HepG2 (cell line): ENCODE data around the gene HILPDA. TPM values are rescaled to one million over a fixed set of nuclear protein-coding genes. Genes with fewer than 3 reads are reported as not detected.
A peak's percentile ranks its signal among the peaks of the same experiment; 100 is the strongest.

Source experiments
- ADNP ChIP-seq: sonication (generic); formaldehyde crosslinking; IDR thresholded peaks from 2 replicates; pipeline ENCODE4 v1.4.0; 2020; ENCODE audit warnings: missing genetic modification reagents
- EED ChIP-seq: sonication (generic); formaldehyde crosslinking; IDR thresholded peaks from 2 replicates; pipeline ENCODE4 v1.5.0; 2020; ENCODE audit warnings: mild to moderate bottlenecking, missing genetic modification reagents
- GATAD1 ChIP-seq: IDR thresholded peaks from 2 replicates; pipeline ENCODE4 v1.6.1; 2016; ENCODE audit warnings: missing genetic modification reagents, missing compliant biosample characterization
- MEIS2 ChIP-seq: sonication (generic); formaldehyde crosslinking; IDR thresholded peaks from 2 replicates; pipeline ENCODE4 v1.9.0; 2021; ENCODE audit warnings: mild to moderate bottlenecking, missing genetic modification reagents
- MZF1 ChIP-seq: sonication (generic); formaldehyde crosslinking; IDR thresholded peaks from 2 replicates; pipeline ENCODE4 v1.8.1; 2023; ENCODE audit warnings: mild to moderate bottlenecking, missing genetic modification reagents, borderline replicate concordance
- SCMH1 ChIP-seq: sonication (generic); formaldehyde crosslinking; IDR thresholded peaks from 2 replicates; pipeline ENCODE4 v1.9.0; 2021; ENCODE audit warnings: missing genetic modification reagents, mild to moderate bottlenecking, borderline replicate concordance
- ZFAT ChIP-seq: sonication (generic); formaldehyde crosslinking; conservative IDR thresholded peaks from 2 replicates; pipeline ENCODE4 v1.8.1; 2023; ENCODE audit warnings: missing genetic modification reagents, inconsistent platforms
- ZFP36 ChIP-seq: fragments of 150-350 bp; IDR thresholded peaks from 2 replicates; pipeline ENCODE4 v1.6.1; 2018; ENCODE audit warnings: borderline replicate concordance, low read length, low read depth; ENCODE audit not compliant: partially characterized antibody
- ZNF549 ChIP-seq: sonication (generic); formaldehyde crosslinking; IDR thresholded peaks from 2 replicates; pipeline ENCODE4 v1.5.0; 2020; ENCODE audit warnings: missing genetic modification reagents
- ZNF564 ChIP-seq: sonication (generic); formaldehyde crosslinking; IDR thresholded peaks from 2 replicates; pipeline ENCODE4 v1.8.1; 2023; ENCODE audit warnings: mild to moderate bottlenecking, missing genetic modification reagents
- ZNF569 ChIP-seq: sonication (generic); formaldehyde crosslinking; IDR thresholded peaks from 2 replicates; pipeline ENCODE4 v1.5.0; 2020; ENCODE audit warnings: mild to moderate bottlenecking, missing genetic modification reagents, moderate library complexity, borderline replicate concordance
- ZNF670 ChIP-seq: sonication (generic); formaldehyde crosslinking; IDR thresholded peaks from 2 replicates; pipeline ENCODE4 v1.8.0; 2022; ENCODE audit warnings: mild to moderate bottlenecking, missing genetic modification reagents, borderline replicate concordance
- ZNF678 ChIP-seq: sonication (generic); formaldehyde crosslinking; IDR thresholded peaks from 2 replicates; pipeline ENCODE4 v1.4.0; 2020; ENCODE audit warnings: mild to moderate bottlenecking, missing genetic modification reagents
- ZNF75D ChIP-seq: sonication (generic); formaldehyde crosslinking; IDR thresholded peaks from 2 replicates; pipeline ENCODE4 v1.8.1; 2023; ENCODE audit warnings: missing genetic modification reagents, mild to moderate bottlenecking, borderline replicate concordance
- ZNF777 ChIP-seq: sonication (generic); formaldehyde crosslinking; IDR thresholded peaks from 2 replicates; pipeline ENCODE4 v1.4.0; 2020; ENCODE audit warnings: missing genetic modification reagents
- polyA plus RNA-seq, 8 experiments: library from polyadenylated mRNA; depleted of rRNA in 3 of 8; stranded (reverse) in 7 of 8; unstranded in 1 of 8; fragments of >200 nt; fragmentation: Illumina TruSeq in 4 of 8; extraction: Trizol in 4 of 8; gene quantifications; 2 replicates each; pipeline versions ENCODE4 v1.2.1 to v1.2.3, GENCODE V29; 2011 to 2016; ENCODE audit warnings: low read depth in 4 of 8, missing spikeins in 1 of 8, mixed read lengths in 1 of 8; ENCODE audit not compliant: insufficient read depth in 1 of 8
- total RNA-seq, 5 experiments: library from RNA; depleted of rRNA; stranded (reverse); fragments of >200 nt; fragmentation: Illumina TruSeq; extraction: Trizol; gene quantifications; 2 replicates each; pipeline ENCODE4 v1.2.3, GENCODE V29; 2016; ENCODE audit warnings: low read depth in 1 of 5
- TF ChIP-seq, protein P1 (sequence below), 2 experiments: sonication (generic) in 1 of 2; formaldehyde crosslinking in 1 of 2; IDR thresholded peaks; 2 replicates each; pipeline versions ENCODE4 v1.4.0 to v1.6.1; 2016 to 2020; ENCODE audit warnings: borderline replicate concordance in 1 of 2, low read depth in 1 of 2, mild to moderate bottlenecking in 1 of 2, missing genetic modification reagents in 1 of 2
- TF ChIP-seq, protein P2 (sequence below): sonication (generic); formaldehyde crosslinking; IDR thresholded peaks from 2 replicates; pipeline ENCODE4 v1.5.0; 2020; ENCODE audit warnings: missing genetic modification reagents
- TF ChIP-seq, protein P3 (sequence below): sonication (generic); formaldehyde crosslinking; IDR thresholded peaks from 2 replicates; pipeline ENCODE4 v1.5.0; 2020; ENCODE audit warnings: mild to moderate bottlenecking, missing genetic modification reagents
- TF ChIP-seq, protein P4 (sequence below): sonication (generic); formaldehyde crosslinking; IDR thresholded peaks from 2 replicates; pipeline ENCODE4 v1.5.1; 2020; ENCODE audit warnings: mild to moderate bottlenecking, missing genetic modification reagents, borderline replicate concordance

Gene HILPDA
- total and polyA plus RNA-seq, 2 of the 13 experiments (the other 11 are each of a cell fraction or from before 2014, with no cell fraction given), result 11.1 to 44.0 TPM

DNA sequence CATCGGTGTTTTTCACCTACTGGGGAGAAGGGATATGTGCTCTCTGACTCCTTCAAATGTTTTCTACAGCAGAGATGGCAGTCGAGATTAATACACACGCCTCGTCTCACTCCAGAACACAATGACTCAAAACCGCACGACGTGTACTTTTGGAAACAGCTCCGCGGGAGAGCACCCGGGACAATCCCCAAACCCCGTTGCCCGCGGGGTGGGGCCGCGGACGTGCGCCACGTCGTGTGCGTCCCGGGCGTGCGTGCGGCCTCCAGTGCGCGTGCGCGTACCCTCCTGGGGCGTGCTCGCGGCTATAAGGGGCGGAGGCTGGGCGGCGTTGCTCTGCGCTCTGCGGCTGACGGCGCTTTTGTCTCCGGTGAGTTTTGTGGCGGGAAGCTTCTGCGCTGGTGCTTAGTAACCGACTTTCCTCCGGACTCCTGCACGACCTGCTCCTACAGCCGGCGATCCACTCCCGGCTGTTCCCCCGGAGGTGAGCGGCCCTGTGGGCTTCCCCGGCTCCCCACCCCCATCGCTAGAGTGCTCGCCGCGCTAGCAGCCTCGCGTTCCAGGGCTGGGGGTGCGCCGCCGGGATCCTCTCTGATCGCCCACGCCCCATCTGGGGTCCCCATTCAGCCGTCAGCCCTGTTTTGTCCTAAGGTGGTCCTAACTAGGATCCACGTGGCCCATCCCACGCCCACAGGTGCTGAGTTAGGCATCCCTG lies at the start of gene HILPDA (continued):
- TF ChIP-seq, protein P1, sequence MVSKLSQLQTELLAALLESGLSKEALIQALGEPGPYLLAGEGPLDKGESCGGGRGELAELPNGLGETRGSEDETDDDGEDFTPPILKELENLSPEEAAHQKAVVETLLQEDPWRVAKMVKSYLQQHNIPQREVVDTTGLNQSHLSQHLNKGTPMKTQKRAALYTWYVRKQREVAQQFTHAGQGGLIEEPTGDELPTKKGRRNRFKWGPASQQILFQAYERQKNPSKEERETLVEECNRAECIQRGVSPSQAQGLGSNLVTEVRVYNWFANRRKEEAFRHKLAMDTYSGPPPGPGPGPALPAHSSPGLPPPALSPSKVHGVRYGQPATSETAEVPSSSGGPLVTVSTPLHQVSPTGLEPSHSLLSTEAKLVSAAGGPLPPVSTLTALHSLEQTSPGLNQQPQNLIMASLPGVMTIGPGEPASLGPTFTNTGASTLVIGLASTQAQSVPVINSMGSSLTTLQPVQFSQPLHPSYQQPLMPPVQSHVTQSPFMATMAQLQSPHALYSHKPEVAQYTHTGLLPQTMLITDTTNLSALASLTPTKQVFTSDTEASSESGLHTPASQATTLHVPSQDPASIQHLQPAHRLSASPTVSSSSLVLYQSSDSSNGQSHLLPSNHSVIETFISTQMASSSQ (IDR thresholded peaks at IDR 0.05; ENCODE audit: low read depth), result no peak
- TF ChIP-seq, protein P1 (CRISPR knock-in tag; IDR thresholded peaks at IDR 0.05; ENCODE audit: borderline replicate concordance), result 0 out of 2 replicates have a peak, but pooled peaks have one; percentile 18
- TF ChIP-seq ADNP (CRISPR knock-in tag) (no peak), ZNF678 (CRISPR knock-in tag) (no peak), SCMH1 (no peak), ZFAT (no peak), ZNF75D (no peak), ZNF564 (peak; percentile 19; the same call in 1 of the 2 replicates), ZFP36 (no peak), ZNF549 (no peak), GATAD1 (CRISPR knock-in tag) (peak; percentile 75), ZNF777 (CRISPR knock-in tag) (peak; percentile 96), MEIS2 (CRISPR knock-in tag) (no peak; the same call in 1 of the 2 replicates), EED (CRISPR knock-in tag) (no peak), ZNF569 (CRISPR knock-in tag) (no peak), ZNF670 (CRISPR knock-in tag) (peak; percentile 92), MZF1 (CRISPR knock-in tag) (no peak)
- TF ChIP-seq, protein P2, sequence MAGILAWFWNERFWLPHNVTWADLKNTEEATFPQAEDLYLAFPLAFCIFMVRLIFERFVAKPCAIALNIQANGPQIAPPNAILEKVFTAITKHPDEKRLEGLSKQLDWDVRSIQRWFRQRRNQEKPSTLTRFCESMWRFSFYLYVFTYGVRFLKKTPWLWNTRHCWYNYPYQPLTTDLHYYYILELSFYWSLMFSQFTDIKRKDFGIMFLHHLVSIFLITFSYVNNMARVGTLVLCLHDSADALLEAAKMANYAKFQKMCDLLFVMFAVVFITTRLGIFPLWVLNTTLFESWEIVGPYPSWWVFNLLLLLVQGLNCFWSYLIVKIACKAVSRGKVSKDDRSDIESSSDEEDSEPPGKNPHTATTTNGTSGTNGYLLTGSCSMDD, result no peak
- TF ChIP-seq, protein P3, sequence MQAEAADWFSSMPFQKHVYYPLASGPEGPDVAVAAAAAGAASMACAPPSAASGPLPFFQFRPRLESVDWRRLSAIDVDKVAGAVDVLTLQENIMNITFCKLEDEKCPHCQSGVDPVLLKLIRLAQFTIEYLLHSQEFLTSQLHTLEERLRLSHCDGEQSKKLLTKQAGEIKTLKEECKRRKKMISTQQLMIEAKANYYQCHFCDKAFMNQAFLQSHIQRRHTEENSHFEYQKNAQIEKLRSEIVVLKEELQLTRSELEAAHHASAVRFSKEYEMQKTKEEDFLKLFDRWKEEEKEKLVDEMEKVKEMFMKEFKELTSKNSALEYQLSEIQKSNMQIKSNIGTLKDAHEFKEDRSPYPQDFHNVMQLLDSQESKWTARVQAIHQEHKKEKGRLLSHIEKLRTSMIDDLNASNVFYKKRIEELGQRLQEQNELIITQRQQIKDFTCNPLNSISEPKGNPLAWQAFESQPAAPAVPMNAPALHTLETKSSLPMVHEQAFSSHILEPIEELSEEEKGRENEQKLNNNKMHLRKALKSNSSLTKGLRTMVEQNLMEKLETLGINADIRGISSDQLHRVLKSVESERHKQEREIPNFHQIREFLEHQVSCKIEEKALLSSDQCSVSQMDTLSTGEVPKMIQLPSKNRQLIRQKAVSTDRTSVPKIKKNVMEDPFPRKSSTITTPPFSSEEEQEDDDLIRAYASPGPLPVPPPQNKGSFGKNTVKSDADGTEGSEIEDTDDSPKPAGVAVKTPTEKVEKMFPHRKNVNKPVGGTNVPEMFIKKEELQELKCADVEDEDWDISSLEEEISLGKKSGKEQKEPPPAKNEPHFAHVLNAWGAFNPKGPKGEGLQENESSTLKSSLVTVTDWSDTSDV (CRISPR knock-in tag), result no peak
- TF ChIP-seq, protein P4, sequence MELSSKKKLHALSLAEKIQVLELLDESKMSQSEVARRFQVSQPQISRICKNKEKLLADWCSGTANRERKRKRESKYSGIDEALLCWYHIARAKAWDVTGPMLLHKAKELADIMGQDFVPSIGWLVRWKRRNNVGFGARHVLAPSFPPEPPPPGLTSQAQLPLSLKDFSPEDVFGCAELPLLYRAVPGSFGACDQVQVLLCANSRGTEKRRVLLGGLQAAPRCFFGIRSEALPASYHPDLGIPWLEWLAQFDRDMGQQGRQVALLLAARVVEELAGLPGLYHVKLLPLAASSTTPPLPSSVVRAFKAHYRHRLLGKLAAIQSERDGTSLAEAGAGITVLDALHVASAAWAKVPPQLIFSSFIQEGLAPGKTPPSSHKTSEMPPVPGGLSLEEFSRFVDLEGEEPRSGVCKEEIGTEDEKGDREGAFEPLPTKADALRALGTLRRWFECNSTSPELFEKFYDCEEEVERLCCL (CRISPR knock-in tag), result peak; percentile 40; the same call in 1 of the 2 replicates
